ENCODE measurements around the gene MAP3K9.

DNA sequence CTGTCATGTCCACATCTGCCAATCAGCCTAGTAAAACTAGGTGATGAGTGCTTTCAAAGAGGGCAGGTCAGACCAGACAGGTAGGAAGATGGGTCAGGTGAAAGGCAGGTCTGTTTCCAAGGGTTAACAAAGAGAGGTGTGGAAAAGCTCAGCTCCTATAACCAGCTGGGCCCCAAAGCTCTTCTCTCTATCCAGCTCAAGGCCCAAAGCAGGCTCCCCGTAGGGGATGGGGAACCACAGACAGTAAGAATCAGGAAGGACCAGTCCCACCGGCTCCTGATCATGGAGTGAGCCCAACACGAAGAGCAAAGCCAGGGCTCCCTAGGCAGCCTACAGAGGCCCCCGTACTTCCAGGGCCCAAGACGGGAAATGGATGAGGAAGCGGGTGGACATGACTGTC lies 84.4 kb downstream of the MAP3K9 start:
- TF ChIP-seq POLR2AphosphoS5 (IDR thresholded peaks at IDR 0.05) (no peak), CTCF (IDR thresholded peaks at IDR 0.05) (no peak)
